A549 (cell line): Measurements from ENCODE around the gene GRID2. TPM values are rescaled to one million over a fixed set of nuclear protein-coding genes. Genes with fewer than 3 reads are reported as not detected.
A peak's percentile ranks its signal among the peaks of the same experiment; 100 is the strongest.

ENCODE experiments used
- ATAC-seq, 2 experiments: fragments of 200-7000 bp in 1 of 2; fragments of >200 bp in 1 of 2; cut with Nextera tagmentation in 1 of 2; cut with Tn5 transposase in 1 of 2; 3 replicates each; pipeline versions ENCODE4 v1.8.0 to v1.9.1; 2018 to 2020; ENCODE audit warnings: mild to moderate bottlenecking in 1 of 2, moderate library complexity in 1 of 2
- CTCF ChIA-PET: fragments of 300-600 bp; sonication (Branson Sonifier 250); formaldehyde crosslinking; extraction: SDS; loops from one replicate; lab custom pipeline; 2021; ENCODE audit warnings: antibody characterized with exemption, inconsistent platforms; lab: Yijun Ruan, JAX
- POLR2A ChIA-PET: fragments of 350-600 bp; formaldehyde crosslinking; extraction: SDS; loops from one replicate; lab custom pipeline; 2021; ENCODE audit warnings: antibody characterized with exemption, inconsistent platforms; lab: Yijun Ruan, JAX
- DNase-seq, 2 experiments: peaks; one replicate each; pipeline versions ENCODE4 v3.0.0 to v3.0.0-alpha.2; 2011 to 2016; ENCODE audit warnings: low read depth in 1 of 2, low spot score in 1 of 2
- FAIRE-seq: peaks from 2 replicates; lab custom pipeline; 2011; peaks lifted over from hg19 to GRCh38; lab: Jason Lieb, UNC
- H3K27ac ChIP-seq, 2 experiments: fragments of >200 bp; sonication (Bioruptor Twin); formaldehyde crosslinking; 3 replicates each; pipeline ENCODE4 v1.5.1; 2016 to 2017
- H3K4me1 ChIP-seq: fragments of >200 bp; sonication (Bioruptor Twin); formaldehyde crosslinking; 3 replicates; pipeline ENCODE4 v1.6.1; 2016
- H3K4me2 ChIP-seq: fragments of >200 bp; sonication (Bioruptor Twin); formaldehyde crosslinking; 3 replicates; pipeline ENCODE4 v1.6.1; 2016
- H3K4me3 ChIP-seq: fragments of >200 bp; sonication (Bioruptor Twin); formaldehyde crosslinking; 3 replicates; pipeline ENCODE4 v1.5.1; 2016
- H3K9me3 ChIP-seq: fragments of >200 bp; sonication (Bioruptor Twin); formaldehyde crosslinking; 3 replicates; pipeline ENCODE4 v1.6.1; 2016
- BHLHE40 ChIP-seq: IDR thresholded peaks from 2 replicates; pipeline ENCODE4 v1.6.1; 2012; ENCODE audit warnings: low read depth, low read length, inconsistent platforms
- CBX8 ChIP-seq: fragments of 200-600 bp; sonication (generic); IDR thresholded peaks from 2 replicates; pipeline ENCODE4 v1.6.1; 2016
- EP300 ChIP-seq, 2 experiments: fragments of >200 bp; sonication (Bioruptor Twin); formaldehyde crosslinking; IDR thresholded peaks; 2 replicates in 1 of 2; 3 replicates in 1 of 2; pipeline ENCODE4 v1.6.1; 2016 to 2017
- ESRRA ChIP-seq: fragments of 150-350 bp; IDR thresholded peaks from 2 replicates; pipeline ENCODE4 v1.6.1; 2014; ENCODE audit warnings: mild to moderate bottlenecking, low read length, borderline replicate concordance
- FOSB ChIP-seq: fragments of 250-450 bp; sonication (Bioruptor Pico); IDR thresholded peaks from 2 replicates; pipeline ENCODE4 v1.5.0; 2020; ENCODE audit warnings: mild to moderate bottlenecking, moderate library complexity
- HOXB13 ChIP-seq: fragments of 250-450 bp; sonication (Bioruptor Pico); IDR thresholded peaks from 2 replicates; pipeline ENCODE4 v1.5.0; 2020; ENCODE audit warnings: low read depth, mild to moderate bottlenecking, moderate library complexity
- JUNB ChIP-seq: fragments of >200 bp; sonication (Bioruptor Twin); formaldehyde crosslinking; IDR thresholded peaks from 2 replicates; pipeline ENCODE4 v1.6.1; 2016
- KDM5A ChIP-seq: fragments of 200-600 bp; sonication (generic); IDR thresholded peaks from 2 replicates; pipeline ENCODE4 v1.6.1; 2016; ENCODE audit warnings: antibody characterized with exemption, mild to moderate bottlenecking
- MAFK ChIP-seq: fragments of 450-650 bp; IDR thresholded peaks from 2 replicates; pipeline ENCODE4 v1.6.1; 2014; ENCODE audit not compliant: partially characterized antibody
- MYC ChIP-seq: IDR thresholded peaks from 2 replicates; pipeline ENCODE4 v1.6.1; 2012; ENCODE audit warnings: mild to moderate bottlenecking, inconsistent platforms, low read length, improper control_type of control experiment, borderline replicate concordance
- NFE2L2 ChIP-seq: fragments of 150-350 bp; conservative IDR thresholded peaks from 2 replicates; pipeline ENCODE4 v1.6.1; 2014; ENCODE audit warnings: low read length
- NPAS2 ChIP-seq: fragments of 250-450 bp; sonication (Bioruptor Pico); IDR thresholded peaks from 2 replicates; pipeline ENCODE4 v1.8.0; 2022; ENCODE audit warnings: mild to moderate bottlenecking, moderate library complexity, borderline replicate concordance
- PHF8 ChIP-seq: fragments of 200-600 bp; sonication (generic); IDR thresholded peaks from 2 replicates; pipeline ENCODE4 v1.6.1; 2016; ENCODE audit warnings: low read depth, mild to moderate bottlenecking, antibody characterized with exemption, moderate library complexity, borderline replicate concordance
- POLR2A ChIP-seq: IDR thresholded peaks from 2 replicates; pipeline ENCODE4 v1.6.1; 2012; ENCODE audit warnings: mild to moderate bottlenecking, low read length
- RARB ChIP-seq: fragments of 250-450 bp; sonication (Bioruptor Pico); IDR thresholded peaks from 2 replicates; pipeline ENCODE4 v1.8.0; 2021; ENCODE audit warnings: mild to moderate bottlenecking, moderate library complexity
- RCOR1 ChIP-seq: fragments of 150-350 bp; IDR thresholded peaks from 2 replicates; pipeline ENCODE4 v1.6.1; 2014; ENCODE audit warnings: antibody characterized with exemption, low read length, low read depth
- RFX5 ChIP-seq: fragments of 450-650 bp; IDR thresholded peaks from 2 replicates; pipeline ENCODE4 v1.7.1; 2014; ENCODE audit warnings: antibody characterized with exemption, mild to moderate bottlenecking, moderate library complexity
- SMC3 ChIP-seq: fragments of >200 bp; sonication (Bioruptor Twin); formaldehyde crosslinking; IDR thresholded peaks from 3 replicates; pipeline ENCODE4 v1.6.1; 2018; ENCODE audit warnings: inconsistent platforms
- TFCP2L1 ChIP-seq: fragments of 250-450 bp; sonication (Bioruptor Pico); IDR thresholded peaks from 2 replicates; pipeline ENCODE4 v1.5.0; 2021; ENCODE audit warnings: mild to moderate bottlenecking
- TP53 ChIP-seq: fragments of 250-450 bp; sonication (Bioruptor Pico); IDR thresholded peaks from 2 replicates; pipeline ENCODE4 v1.5.0; 2021; ENCODE audit warnings: mild to moderate bottlenecking, moderate library complexity
- ZNF302 ChIP-seq: fragments of 250-450 bp; sonication (Bioruptor Pico); IDR thresholded peaks from 2 replicates; pipeline ENCODE4 v1.9.0; 2021; ENCODE audit warnings: inconsistent platforms, mild to moderate bottlenecking, moderate library complexity
- ZSCAN20 ChIP-seq: fragments of 250-450 bp; sonication (Bioruptor Pico); IDR thresholded peaks from 2 replicates; pipeline ENCODE4 v1.8.0; 2022; ENCODE audit warnings: mild to moderate bottlenecking, moderate library complexity
- WGBS: methylation state at CpG from one replicate; pipeline ENCODE4 v1.1.6; 2017; ENCODE audit errors: missing lambda C conversion rate; 5-methylcytosine and 5-hydroxymethylcytosine counted together
- polyA plus RNA-seq, 4 experiments: library from polyadenylated mRNA; depleted of rRNA in 3 of 4; stranded (reverse); fragments of >200 nt; fragmentation: RNase III in 1 of 4; extraction: RNeasy Plus Mini Kit Qiagen cat#74134 plus additional on column Dnase treatment in 1 of 4; gene quantifications; 2 replicates in 3 of 4; 3 replicates in 1 of 4; pipeline ENCODE4 v1.2.3, GENCODE V29; 2011 to 2017
- TF ChIP-seq, protein P1 (sequence below): fragments of 250-450 bp; sonication (Bioruptor Pico); IDR thresholded peaks from 2 replicates; pipeline ENCODE4 v1.5.0; 2020; ENCODE audit warnings: low read depth, mild to moderate bottlenecking, moderate library complexity
- TF ChIP-seq, protein P2 (sequence below): fragments of 450-650 bp; IDR thresholded peaks from 2 replicates; pipeline ENCODE4 v1.6.1; 2014; ENCODE audit warnings: antibody characterized with exemption
- TF ChIP-seq, protein P3 (sequence below): fragments of 250-450 bp; sonication (Bioruptor Pico); IDR thresholded peaks from 2 replicates; pipeline ENCODE4 v1.5.0; 2021; ENCODE audit warnings: mild to moderate bottlenecking, moderate library complexity, borderline replicate concordance
- TF ChIP-seq, protein P4 (sequence below): fragments of >200 bp; sonication (Bioruptor Twin); formaldehyde crosslinking; IDR thresholded peaks from 3 replicates; pipeline ENCODE4 v1.5.1; 2016

GRID2 gene
- polyA plus RNA-seq, 2 of the 4 experiments (the other 2 are of a cell fraction) = not detected

DNA sequence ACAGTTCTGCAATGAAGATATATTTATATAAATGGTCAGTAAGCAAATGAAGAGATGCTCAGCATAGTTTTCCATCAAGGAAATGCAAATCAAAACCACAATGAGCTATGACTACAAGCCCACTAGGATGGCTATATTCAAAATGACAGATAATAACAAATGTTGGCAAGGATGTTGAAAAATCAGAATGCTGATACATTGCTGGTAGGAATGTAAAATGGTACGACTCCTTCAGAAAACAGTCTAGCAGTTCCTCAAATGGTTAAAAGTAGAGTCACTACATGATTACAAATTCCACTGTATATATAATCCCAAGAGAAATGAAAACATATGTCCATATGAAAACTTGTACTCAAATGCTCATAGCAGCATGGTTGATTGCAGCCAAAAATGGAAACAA, 1099.8 kb downstream of the GRID2 start (continued):
- TF ChIP-seq, protein P1, sequence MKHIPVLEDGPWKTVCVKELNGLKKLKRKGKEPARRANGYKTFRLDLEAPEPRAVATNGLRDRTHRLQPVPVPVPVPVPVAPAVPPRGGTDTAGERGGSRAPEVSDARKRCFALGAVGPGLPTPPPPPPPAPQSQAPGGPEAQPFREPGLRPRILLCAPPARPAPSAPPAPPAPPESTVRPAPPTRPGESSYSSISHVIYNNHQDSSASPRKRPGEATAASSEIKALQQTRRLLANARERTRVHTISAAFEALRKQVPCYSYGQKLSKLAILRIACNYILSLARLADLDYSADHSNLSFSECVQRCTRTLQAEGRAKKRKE (CRISPR knock-in tag) = no peak
- TF ChIP-seq HOXB13 (CRISPR knock-in tag) (no peak), ZSCAN20 (CRISPR knock-in tag) (no peak), ESRRA (no peak)

DNA sequence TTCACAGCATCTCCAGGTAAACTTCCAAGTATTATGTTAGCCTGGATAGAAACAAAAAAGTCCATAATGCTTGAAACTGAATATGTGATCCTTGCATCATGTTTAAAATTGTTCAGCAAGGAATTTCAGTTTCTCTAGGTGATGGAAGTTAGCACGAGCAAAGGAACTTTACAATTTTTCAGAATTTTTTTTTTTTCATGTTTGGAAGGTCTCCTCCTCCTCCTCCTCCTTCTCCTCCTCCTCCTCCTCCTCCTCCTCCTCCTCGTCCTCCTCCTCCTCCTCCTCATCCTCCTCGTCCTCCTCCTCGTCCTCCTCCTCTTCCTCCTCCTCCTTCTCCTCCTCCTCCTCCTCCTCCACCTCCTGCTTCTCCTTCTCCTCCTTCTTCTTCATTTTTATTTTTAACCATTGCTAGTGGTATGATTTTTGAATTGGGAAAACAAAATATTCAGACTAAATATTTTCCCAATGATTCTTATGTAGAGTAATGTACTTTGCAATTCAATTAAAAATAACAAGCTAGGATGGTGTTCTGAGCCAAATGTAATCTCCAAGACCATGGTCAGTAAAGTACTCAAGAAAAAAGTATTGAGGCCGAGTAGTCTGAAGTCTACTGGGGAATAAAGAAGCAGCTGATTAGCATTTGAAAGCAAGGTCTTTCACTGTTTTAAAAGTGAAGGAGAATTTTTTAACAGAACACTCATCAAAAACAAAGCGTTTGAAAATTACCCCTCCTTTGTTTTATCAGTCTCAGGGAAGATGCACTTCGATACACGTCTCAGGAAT, 1103.9 kb downstream of the GRID2 start:
- H3K4me2 ChIP-seq = no peak overlapping the region
- no peaks in the 10 kb centered on the region for H3K4me1 ChIP-seq
- ChIA-PET POLR2A (no interaction called here), CTCF (no interaction called here)
- WGBS = 54% methylated on average over 6 of the region's 8 CpGs
- ATAC-seq (no peak), DNase-seq (no peak), FAIRE-seq (no peak)
- no peak for TF ChIP-seq SMC3
- TF ChIP-seq, protein P2, sequence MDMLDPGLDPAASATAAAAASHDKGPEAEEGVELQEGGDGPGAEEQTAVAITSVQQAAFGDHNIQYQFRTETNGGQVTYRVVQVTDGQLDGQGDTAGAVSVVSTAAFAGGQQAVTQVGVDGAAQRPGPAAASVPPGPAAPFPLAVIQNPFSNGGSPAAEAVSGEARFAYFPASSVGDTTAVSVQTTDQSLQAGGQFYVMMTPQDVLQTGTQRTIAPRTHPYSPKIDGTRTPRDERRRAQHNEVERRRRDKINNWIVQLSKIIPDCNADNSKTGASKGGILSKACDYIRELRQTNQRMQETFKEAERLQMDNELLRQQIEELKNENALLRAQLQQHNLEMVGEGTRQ = no peak
- no peak for TF ChIP-seq NFE2L2
- TF ChIP-seq ZNF302 = no peak
- TF ChIP-seq KDM5A = no peak
- TF ChIP-seq RARB (CRISPR knock-in tag) = no peak
- TF ChIP-seq, protein P1 (CRISPR knock-in tag) = no peak
- TF ChIP-seq CBX8 = no peak
- no peak for TF ChIP-seq RFX5
- TF ChIP-seq, protein P3, sequence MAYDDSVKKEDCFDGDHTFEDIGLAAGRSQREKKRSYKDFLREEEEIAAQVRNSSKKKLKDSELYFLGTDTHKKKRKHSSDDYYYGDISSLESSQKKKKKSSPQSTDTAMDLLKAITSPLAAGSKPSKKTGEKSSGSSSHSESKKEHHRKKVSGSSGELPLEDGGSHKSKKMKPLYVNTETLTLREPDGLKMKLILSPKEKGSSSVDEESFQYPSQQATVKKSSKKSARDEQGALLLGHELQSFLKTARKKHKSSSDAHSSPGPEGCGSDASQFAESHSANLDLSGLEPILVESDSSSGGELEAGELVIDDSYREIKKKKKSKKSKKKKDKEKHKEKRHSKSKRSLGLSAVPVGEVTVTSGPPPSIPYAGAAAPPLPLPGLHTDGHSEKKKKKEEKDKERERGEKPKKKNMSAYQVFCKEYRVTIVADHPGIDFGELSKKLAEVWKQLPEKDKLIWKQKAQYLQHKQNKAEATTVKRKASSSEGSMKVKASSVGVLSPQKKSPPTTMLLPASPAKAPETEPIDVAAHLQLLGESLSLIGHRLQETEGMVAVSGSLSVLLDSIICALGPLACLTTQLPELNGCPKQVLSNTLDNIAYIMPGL (CRISPR knock-in tag) = no peak
- no peak for TF ChIP-seq PHF8
- TF ChIP-seq TP53 = no peak
- TF ChIP-seq, protein P4, sequence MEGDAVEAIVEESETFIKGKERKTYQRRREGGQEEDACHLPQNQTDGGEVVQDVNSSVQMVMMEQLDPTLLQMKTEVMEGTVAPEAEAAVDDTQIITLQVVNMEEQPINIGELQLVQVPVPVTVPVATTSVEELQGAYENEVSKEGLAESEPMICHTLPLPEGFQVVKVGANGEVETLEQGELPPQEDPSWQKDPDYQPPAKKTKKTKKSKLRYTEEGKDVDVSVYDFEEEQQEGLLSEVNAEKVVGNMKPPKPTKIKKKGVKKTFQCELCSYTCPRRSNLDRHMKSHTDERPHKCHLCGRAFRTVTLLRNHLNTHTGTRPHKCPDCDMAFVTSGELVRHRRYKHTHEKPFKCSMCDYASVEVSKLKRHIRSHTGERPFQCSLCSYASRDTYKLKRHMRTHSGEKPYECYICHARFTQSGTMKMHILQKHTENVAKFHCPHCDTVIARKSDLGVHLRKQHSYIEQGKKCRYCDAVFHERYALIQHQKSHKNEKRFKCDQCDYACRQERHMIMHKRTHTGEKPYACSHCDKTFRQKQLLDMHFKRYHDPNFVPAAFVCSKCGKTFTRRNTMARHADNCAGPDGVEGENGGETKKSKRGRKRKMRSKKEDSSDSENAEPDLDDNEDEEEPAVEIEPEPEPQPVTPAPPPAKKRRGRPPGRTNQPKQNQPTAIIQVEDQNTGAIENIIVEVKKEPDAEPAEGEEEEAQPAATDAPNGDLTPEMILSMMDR = no peak
- no peak for TF ChIP-seq BHLHE40
- H3K4me3 ChIP-seq = no peak overlapping the region
- H3K27ac ChIP-seq = no peak overlapping the region
- no peaks in the 10 kb centered on the region for H3K9me3 ChIP-seq

DNA sequence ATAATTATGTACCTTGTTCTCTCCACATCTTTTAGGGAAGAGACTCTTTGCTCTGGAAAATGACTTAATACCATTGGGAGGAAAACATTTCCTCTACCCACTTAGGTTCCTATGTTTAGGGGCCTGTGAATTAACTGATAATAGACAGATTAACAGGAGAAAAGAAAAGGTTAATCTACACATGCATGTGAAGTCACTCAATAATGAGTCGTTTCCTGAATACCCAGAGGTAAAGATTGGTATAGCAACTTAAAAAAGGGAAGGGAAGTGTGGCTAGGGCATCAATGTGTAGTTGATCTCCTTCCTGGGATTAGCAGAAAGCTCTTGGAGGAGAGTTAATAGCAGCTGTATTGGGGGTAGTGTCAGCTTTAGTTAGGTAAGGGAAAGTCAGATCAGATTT, 1105.3 kb downstream of the GRID2 start:
- WGBS = 0% methylated on average over 1 of the region's 1 CpG
- POLR2A ChIA-PET = no interaction called here
- Histone ChIP-seq H3K4me2 (no peak overlapping the region), H3K9me3 (no peaks in the 10 kb centered on the region), H3K4me1 (no peaks in the 10 kb centered on the region), H3K27ac (no peak overlapping the region), H3K4me3 (no peak overlapping the region)
- CTCF ChIA-PET = no interaction called here
- no peak for DNase-seq
- no peak for FAIRE-seq
- peak in 1 of 2 experiments; percentile 37; a peak in 1 of 6 replicates for ATAC-seq
- TF ChIP-seq PHF8 = no peak
- TF ChIP-seq FOSB (CRISPR knock-in tag) = no peak
- no peak for TF ChIP-seq RCOR1
- TF ChIP-seq SMC3 = no peak
- no peak for TF ChIP-seq POLR2A
- TF ChIP-seq ESRRA = no peak
- TF ChIP-seq NPAS2 = no peak
- TF ChIP-seq, protein P3 (CRISPR knock-in tag) = no peak
- TF ChIP-seq JUNB = no peak
- no peak for TF ChIP-seq TFCP2L1 (CRISPR knock-in tag)
- TF ChIP-seq HOXB13 (CRISPR knock-in tag) = no peak
- no peak for TF ChIP-seq MYC
- no peak for TF ChIP-seq MAFK
- TF ChIP-seq EP300 (IDR thresholded peaks at IDR 0.05) = no peak
